HepG2 (cell line): ENCODE results near the gene SAMD9. TPM values are rescaled to one million over a fixed set of nuclear protein-coding genes. Genes with fewer than 3 reads are reported as not detected.

Experiments
- ATAC-seq: fragments of 200-7000 bp; cut with Tn5 transposase; 3 replicates; pipeline ENCODE4 v1.9.1; 2020; ENCODE audit warnings: mild to moderate bottlenecking, moderate library complexity
- BruUV-seq: library from RNA; stranded (reverse); fragments of 400-500 nt; replicated peaks from 2 replicates; lab custom pipeline; 2021; lab: Mats Ljungman, UMichigan
- CTCF ChIA-PET: fragments of 300-600 bp; formaldehyde crosslinking; extraction: SDS; loops from one replicate; lab custom pipeline; 2021; ENCODE audit warnings: low total read pairs, inconsistent platforms, low intra/inter-chr PET ratio; lab: Yijun Ruan, JAX
- POLR2A ChIA-PET: fragments of 350-600 bp; sonication (Branson Sonifier 250); formaldehyde crosslinking; loops from one replicate; lab custom pipeline; 2020; ENCODE audit warnings: antibody characterized with exemption, inconsistent platforms; lab: Yijun Ruan, JAX
- DNase-seq: peaks from one replicate; pipeline ENCODE4 v3.0.0-alpha.2; 2015; ENCODE audit warnings: low spot score
- FAIRE-seq: peaks from 3 replicates; lab custom pipeline; 2011; peaks lifted over from hg19 to GRCh38; lab: Jason Lieb, UNC
- H2AFZ ChIP-seq: one replicate; pipeline ENCODE4 v1.6.1; 2011; ENCODE audit warnings: low read length, inconsistent platforms
- H3K27ac ChIP-seq: fragments of 300-600 bp; 3 replicates; pipeline ENCODE4 v1.8.0; 2011; ENCODE audit warnings: mixed run types, mild to moderate bottlenecking, mixed read lengths, low read length, inconsistent platforms; ENCODE audit not compliant: insufficient read depth; ENCODE audit errors: extremely low read length
- H3K27me3 ChIP-seq, 2 experiments: fragments of 200-600 bp in 1 of 2; 2 replicates in 1 of 2; 3 replicates in 1 of 2; pipeline versions ENCODE4 v1.6.0 to v1.8.0; 2011; ENCODE audit warnings: low read length in 2 of 2, mild to moderate bottlenecking in 2 of 2, moderate library complexity in 2 of 2, inconsistent platforms in 1 of 2; ENCODE audit not compliant: insufficient read depth in 2 of 2, control insufficient read depth in 1 of 2
- H3K36me3 ChIP-seq, 2 experiments: fragments of 200-600 bp in 1 of 2; replicated peaks in 1 of 2; 2 replicates in 1 of 2; 3 replicates in 1 of 2; pipeline versions ENCODE4 v1.5.1 to v1.8.0; 2011; ENCODE audit warnings: low read length in 2 of 2, inconsistent platforms in 1 of 2; ENCODE audit not compliant: insufficient read depth in 2 of 2, control insufficient read depth in 1 of 2
- H3K4me1 ChIP-seq: 2 replicates; pipeline ENCODE4 v1.5.1; 2012; ENCODE audit warnings: low read length, inconsistent platforms; ENCODE audit not compliant: insufficient read depth
- H3K4me2 ChIP-seq: 2 replicates; pipeline ENCODE4 v1.6.0; 2011; ENCODE audit warnings: low read depth, low read length, inconsistent platforms
- H3K4me3 ChIP-seq, 3 experiments: fragments of 200-600 bp in 1 of 3; sonication (generic), shearing (Covaris generic) in 1 of 3; replicated peaks in 1 of 3; 2 replicates each; pipeline ENCODE4 v1.5.1; 2011 to 2016; ENCODE audit warnings: low read length in 3 of 3, inconsistent platforms in 2 of 3, low read depth in 2 of 3, mild to moderate bottlenecking in 2 of 3, control low read depth in 1 of 3, mixed read lengths in 1 of 3; ENCODE audit not compliant: insufficient read depth in 1 of 3
- H3K79me2 ChIP-seq: one replicate; pipeline ENCODE4 v1.6.1; 2011; ENCODE audit warnings: low read length, inconsistent platforms; ENCODE audit not compliant: insufficient read depth
- H3K9ac ChIP-seq: 2 replicates; pipeline ENCODE4 v1.6.0; 2011; ENCODE audit warnings: mild to moderate bottlenecking, low read depth, low read length, inconsistent platforms; ENCODE audit not compliant: insufficient read depth
- H3K9me3 ChIP-seq: 2 replicates; pipeline ENCODE4 v1.5.1; 2012; ENCODE audit warnings: mild to moderate bottlenecking, low read length
- H4K20me1 ChIP-seq: 2 replicates; pipeline ENCODE4 v1.6.0; 2011; ENCODE audit warnings: inconsistent platforms, mild to moderate bottlenecking, low read length, moderate library complexity; ENCODE audit not compliant: insufficient read depth
- NBN ChIP-seq: fragments of 450-650 bp; conservative IDR thresholded peaks from 2 replicates; pipeline ENCODE4 v1.6.1; 2017
- NFE2L2 ChIP-seq: fragments of 150-350 bp; IDR thresholded peaks from 2 replicates; pipeline ENCODE4 v1.6.1; 2014; ENCODE audit warnings: low read length
- RBFOX2 ChIP-seq: fragments of 200-400 bp; formaldehyde crosslinking; IDR thresholded peaks from 2 replicates; pipeline ENCODE4 v1.6.1; 2017; ENCODE audit warnings: low read depth, mild to moderate bottlenecking, low read length
- SP2 ChIP-seq: sonication (generic); formaldehyde crosslinking; IDR thresholded peaks from 2 replicates; pipeline ENCODE4 v1.5.1; 2020; ENCODE audit warnings: mild to moderate bottlenecking, missing genetic modification reagents
- TARDBP ChIP-seq: sonication (generic); formaldehyde crosslinking; IDR thresholded peaks from 2 replicates; pipeline ENCODE4 v1.8.0; 2022; ENCODE audit warnings: mild to moderate bottlenecking, missing genetic modification reagents
- TCF12 ChIP-seq, 2 experiments: fragments of 450-650 bp in 1 of 2; sonication (generic) in 1 of 2; formaldehyde crosslinking in 1 of 2; IDR thresholded peaks; 2 replicates each; pipeline versions ENCODE4 v1.6.1 to v1.8.0; 2017 to 2022; ENCODE audit warnings: antibody characterized with exemption in 1 of 2, mild to moderate bottlenecking in 1 of 2, missing genetic modification reagents in 1 of 2, moderate library complexity in 1 of 2
- TOE1 ChIP-seq: sonication (generic); formaldehyde crosslinking; IDR thresholded peaks from 2 replicates; pipeline ENCODE4 v1.4.0; 2020; ENCODE audit warnings: mild to moderate bottlenecking, missing genetic modification reagents
- YY1 ChIP-seq: IDR thresholded peaks from 2 replicates; pipeline ENCODE4 v1.6.1; 2011; ENCODE audit warnings: low read length, low read depth, moderate library complexity, mild to moderate bottlenecking; ENCODE audit not compliant: insufficient read depth, insufficient replicate concordance
- whole genome bisulfite sequencing: methylation state at CpG from one replicate; pipeline ENCODE4 v1.1.6; 2017; ENCODE audit warnings: low lambda C conversion rate; 5-methylcytosine and 5-hydroxymethylcytosine counted together
- in situ Hi-C: cut with HindIII; loops from 2 replicates; pipeline ENCODE4 v1.10.0; 2017; ENCODE audit warnings: low pct_unique_long_range_greater_than_20kb; ENCODE audit not compliant: extremely low pct_ligation_motif_present
- intact Hi-C: fragments of 100-400 bp; cut with micrococcal nuclease; formaldehyde crosslinking; loops from one replicate; pipeline ENCODE4 v1.10.0; 2022; ENCODE audit not compliant: unreplicated experiment
- polyA plus RNA-seq, 8 experiments: library from polyadenylated mRNA; depleted of rRNA in 3 of 8; stranded (reverse) in 7 of 8; unstranded in 1 of 8; fragments of >200 nt; fragmentation: Illumina TruSeq in 4 of 8; extraction: Trizol in 4 of 8; gene quantifications; 2 replicates each; pipeline versions ENCODE4 v1.2.1 to v1.2.3, GENCODE V29; 2011 to 2016; ENCODE audit warnings: low read depth in 4 of 8, missing spikeins in 1 of 8, mixed read lengths in 1 of 8; ENCODE audit not compliant: insufficient read depth in 1 of 8
- total RNA-seq, 5 experiments: library from RNA; depleted of rRNA; stranded (reverse); fragments of >200 nt; fragmentation: Illumina TruSeq; extraction: Trizol; gene quantifications; 2 replicates each; pipeline ENCODE4 v1.2.3, GENCODE V29; 2016; ENCODE audit warnings: low read depth in 1 of 5
- TF ChIP-seq, protein P1 (sequence below): IDR thresholded peaks from 2 replicates; pipeline ENCODE4 v1.6.1; 2016; ENCODE audit warnings: missing biosample characterization, missing genetic modification reagents, low read depth
- TF ChIP-seq, protein P2 (sequence below): sonication (generic); formaldehyde crosslinking; IDR thresholded peaks from 2 replicates; pipeline ENCODE4 v1.4.0; 2020; ENCODE audit warnings: missing genetic modification reagents

The SAMD9 gene
- total and polyA plus RNA-seq, 2 of the 13 experiments (the other 11 are each of a cell fraction or from before 2014, with no cell fraction given) = 0.08 to 1.5 TPM

DNA sequence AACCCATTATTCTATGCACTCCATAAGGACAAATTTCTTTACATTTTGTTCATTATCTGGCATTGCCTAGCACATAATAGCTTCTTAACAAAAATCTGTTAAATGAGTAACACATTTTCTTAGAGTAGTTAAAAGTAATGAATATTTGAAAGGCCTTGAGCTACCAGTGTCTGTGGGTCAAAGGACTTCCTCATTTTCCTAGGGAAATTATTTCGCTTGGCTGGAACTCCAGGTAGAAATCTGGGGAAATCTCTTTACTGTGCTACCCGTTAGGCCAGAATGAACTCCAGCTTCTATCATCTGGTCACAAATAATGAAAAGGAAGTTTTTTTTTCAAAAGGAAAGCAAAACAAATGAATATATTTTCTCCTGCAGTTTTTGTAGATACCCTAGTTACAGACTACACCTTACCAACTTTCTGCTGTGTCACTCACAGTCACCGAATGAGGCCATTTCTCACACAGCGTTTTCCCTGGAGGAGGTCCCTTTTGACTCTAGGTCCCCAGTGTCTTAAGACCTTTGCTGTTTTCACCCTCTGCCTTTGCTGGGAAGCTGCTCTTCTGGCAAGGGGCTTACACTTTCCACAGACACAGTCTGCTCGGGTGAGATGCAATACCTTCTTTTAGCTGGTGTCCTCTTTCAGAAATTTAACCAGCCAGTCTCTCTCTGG, 28.8 kb upstream of the SAMD9 start:
- no peaks in the 10 kb centered on the region for H3K9me3 ChIP-seq
- H4K20me1 ChIP-seq = no peaks in the 10 kb centered on the region
- ATAC-seq (no peak), FAIRE-seq (no peak), DNase-seq (no peak)
- no peak overlapping the region for H3K4me3 ChIP-seq
- no peak overlapping the region for H3K27ac ChIP-seq
- BruUV-seq = no TSS peak
- intact Hi-C loops = no loop called here
- no peaks in the 10 kb centered on the region for H3K4me1 ChIP-seq
- 18% methylated on average over 5 of the region's 5 CpGs for WGBS
- ChIA-PET CTCF (no interaction called here), POLR2A (no interaction called here)
- TF ChIP-seq NFE2L2 (0 out of 2 replicates have a peak, but pooled peaks have one; percentile 14), YY1 (no peak), RBFOX2 (no peak), NBN (no peak)
- TF ChIP-seq, protein P1, sequence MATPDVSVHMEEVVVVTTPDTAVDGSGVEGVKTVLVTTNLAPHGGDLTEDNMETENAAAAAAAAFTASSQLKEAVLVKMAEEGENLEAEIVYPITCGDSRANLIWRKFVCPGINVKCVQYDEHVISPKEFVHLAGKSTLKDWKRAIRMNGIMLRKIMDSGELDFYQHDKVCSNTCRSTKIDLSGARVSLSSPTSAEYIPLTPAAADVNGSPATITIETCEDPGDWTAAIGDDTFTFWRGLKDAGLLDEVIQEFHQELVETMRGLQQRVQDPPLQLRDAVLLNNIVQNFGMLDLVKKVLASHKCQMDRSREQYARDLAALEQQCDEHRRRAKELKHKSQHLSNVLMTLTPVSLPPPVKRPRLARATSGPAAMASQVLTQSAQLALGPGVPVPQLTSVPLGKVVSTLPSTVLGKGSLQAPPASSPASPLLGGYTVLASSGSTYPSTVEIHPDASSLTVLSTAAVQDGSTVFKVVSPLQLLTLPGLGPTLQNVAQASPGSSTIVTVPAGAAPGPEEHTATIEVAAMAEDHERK (CRISPR knock-in tag) = no peak
- no peak overlapping the region for H3K9ac ChIP-seq
- H3K36me3 ChIP-seq = no peaks in the 10 kb centered on the region
- H3K4me2 ChIP-seq = no peak overlapping the region
- H3K79me2 ChIP-seq = no peaks in the 10 kb centered on the region
- in situ Hi-C loops = no loop called here
- H2AFZ ChIP-seq = no peak overlapping the region
- peaks cover 2 to 3% of the 10 kb centered on the region in 2 experiments; a peak in 2 of 5 replicates for H3K27me3 ChIP-seq

DNA sequence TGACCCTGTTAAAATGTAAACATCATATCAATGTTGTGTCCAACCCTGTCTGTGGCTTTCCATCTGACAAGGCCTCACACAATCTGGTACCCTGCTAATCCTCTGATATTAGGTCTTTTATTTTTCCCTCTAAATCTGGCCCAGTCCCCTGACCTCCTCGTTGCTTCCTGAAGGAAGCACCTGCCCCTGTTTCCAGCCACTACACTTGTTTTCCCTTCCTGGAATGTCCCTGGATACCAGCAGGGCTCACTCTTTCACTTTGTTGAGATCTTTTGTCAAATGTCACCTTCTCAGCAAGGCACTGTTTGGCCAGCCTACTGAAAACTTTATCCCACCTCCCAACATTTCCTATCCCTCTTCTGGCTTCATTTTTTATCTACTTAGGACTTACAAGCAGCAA, 28.3 kb upstream of the SAMD9 start:
- Histone ChIP-seq H3K4me3 (no peak overlapping the region), H3K9ac (no peak overlapping the region), H3K4me1 (no peaks in the 10 kb centered on the region), H3K4me2 (no peak overlapping the region), H3K9me3 (no peaks in the 10 kb centered on the region), H3K79me2 (no peaks in the 10 kb centered on the region), H3K36me3 (no peaks in the 10 kb centered on the region), H2AFZ (no peak overlapping the region), H3K27ac (no peak overlapping the region), H4K20me1 (no peaks in the 10 kb centered on the region), H3K27me3 (peaks cover 2 to 3% of the 10 kb centered on the region in 2 experiments; a peak in 2 of 5 replicates)
- intact Hi-C loops = no loop called here
- no peak for FAIRE-seq
- CTCF ChIA-PET = no interaction called here
- 0% methylated on average over 1 of the region's 1 CpG for WGBS
- in situ Hi-C loops = no loop called here
- no TSS peak for BruUV-seq
- no peak for DNase-seq
- POLR2A ChIA-PET = no interaction called here
- no peak for ATAC-seq
- TF ChIP-seq, protein P2, sequence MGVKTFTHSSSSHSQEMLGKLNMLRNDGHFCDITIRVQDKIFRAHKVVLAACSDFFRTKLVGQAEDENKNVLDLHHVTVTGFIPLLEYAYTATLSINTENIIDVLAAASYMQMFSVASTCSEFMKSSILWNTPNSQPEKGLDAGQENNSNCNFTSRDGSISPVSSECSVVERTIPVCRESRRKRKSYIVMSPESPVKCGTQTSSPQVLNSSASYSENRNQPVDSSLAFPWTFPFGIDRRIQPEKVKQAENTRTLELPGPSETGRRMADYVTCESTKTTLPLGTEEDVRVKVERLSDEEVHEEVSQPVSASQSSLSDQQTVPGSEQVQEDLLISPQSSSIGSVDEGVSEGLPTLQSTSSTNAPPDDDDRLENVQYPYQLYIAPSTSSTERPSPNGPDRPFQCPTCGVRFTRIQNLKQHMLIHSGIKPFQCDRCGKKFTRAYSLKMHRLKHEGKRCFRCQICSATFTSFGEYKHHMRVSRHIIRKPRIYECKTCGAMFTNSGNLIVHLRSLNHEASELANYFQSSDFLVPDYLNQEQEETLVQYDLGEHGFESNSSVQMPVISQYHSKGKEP (CRISPR knock-in tag) = no peak
- TF ChIP-seq TCF12 (IDR thresholded peaks at IDR 0.05) (no peak), TCF12 (CRISPR knock-in tag; IDR thresholded peaks at IDR 0.05) (no peak), SP2 (CRISPR knock-in tag) (no peak), TARDBP (CRISPR knock-in tag) (no peak), TOE1 (no peak)
